WTC11 (cell line): Measurements from ENCODE around the gene BACH2. TPM values are rescaled to one million over a fixed set of nuclear protein-coding genes. Genes with fewer than 3 reads are reported as not detected.

Experiments used
- ATAC-seq: fragments of 200-7000 bp; cut with Tn5 transposase; 2 replicates; pipeline ENCODE4 v1.10.0; 2021; ENCODE audit warnings: mild to moderate bottlenecking, moderate library complexity
- CTCF ChIA-PET: fragments of 300-600 bp; sonication (Branson Sonifier 250); formaldehyde crosslinking; loops from one replicate; lab custom pipeline; 2021; ENCODE audit warnings: antibody characterized with exemption; lab: Charles Lee
- POLR2A ChIA-PET: fragments of 350-600 bp; sonication (Branson Sonifier 250); formaldehyde crosslinking; loops from one replicate; lab custom pipeline; 2021; ENCODE audit warnings: antibody characterized with exemption; lab: Charles Lee
- DNase-seq: peaks from one replicate; pipeline ENCODE4 v3.0.0; 2021; ENCODE audit warnings: low spot score
- H3K27ac Mint-ChIP-seq: 2 replicates; pipeline ENCODE4 v1.8.0; 2021; ENCODE audit warnings: mixed read lengths
- H3K27me3 Mint-ChIP-seq: 2 replicates; pipeline ENCODE4 v1.8.0; 2021; ENCODE audit warnings: low read depth, mild to moderate bottlenecking, moderate library complexity, mixed read lengths
- H3K36me3 Mint-ChIP-seq: 2 replicates; pipeline ENCODE4 v1.8.0; 2021; ENCODE audit warnings: mixed read lengths
- H3K4me1 Mint-ChIP-seq: 2 replicates; pipeline ENCODE4 v1.8.0; 2022; ENCODE audit warnings: mixed read lengths
- H3K4me3 Mint-ChIP-seq: 2 replicates; pipeline ENCODE4 v1.8.0; 2021; ENCODE audit warnings: mild to moderate bottlenecking, moderate library complexity, mixed read lengths
- H3K9me3 Mint-ChIP-seq: 2 replicates; pipeline ENCODE4 v1.8.0; 2021; ENCODE audit warnings: mixed read lengths
- ATF6 ChIP-seq: sonication (generic); formaldehyde crosslinking; IDR thresholded peaks from 2 replicates; pipeline ENCODE4 v1.8.1; 2023; ENCODE audit warnings: mild to moderate bottlenecking, missing genetic modification reagents
- CDX4 ChIP-seq: fragments of 250-450 bp; sonication (Bioruptor Pico); IDR thresholded peaks from 2 replicates; pipeline ENCODE4 v1.9.0; 2021; ENCODE audit warnings: moderate library complexity, mild to moderate bottlenecking, inconsistent platforms, borderline replicate concordance
- E2F5 ChIP-seq: sonication (generic); formaldehyde crosslinking; IDR thresholded peaks from 2 replicates; pipeline ENCODE4 v1.8.1; 2022; ENCODE audit warnings: mild to moderate bottlenecking, moderate library complexity, missing genetic modification reagents
- GRHL2 ChIP-seq: fragments of 250-450 bp; sonication (Bioruptor Pico); IDR thresholded peaks from 2 replicates; pipeline ENCODE4 v1.8.0; 2022; ENCODE audit warnings: mild to moderate bottlenecking, moderate library complexity; ENCODE audit not compliant: insufficient replicate concordance, severe bottlenecking
- MLX ChIP-seq: sonication (generic); formaldehyde crosslinking; IDR thresholded peaks from 2 replicates; pipeline ENCODE4 v1.8.1; 2023; ENCODE audit warnings: mild to moderate bottlenecking, missing genetic modification reagents, moderate library complexity
- NFE2L1 ChIP-seq: sonication (generic); formaldehyde crosslinking; IDR thresholded peaks from 2 replicates; pipeline ENCODE4 v1.8.1; 2023; ENCODE audit warnings: missing genetic modification reagents
- PREB ChIP-seq: sonication (generic); formaldehyde crosslinking; IDR thresholded peaks from 2 replicates; pipeline ENCODE4 v1.8.1; 2022; ENCODE audit warnings: mild to moderate bottlenecking, missing genetic modification reagents, moderate library complexity, borderline replicate concordance
- RORB ChIP-seq: fragments of 250-450 bp; sonication (Bioruptor Pico); IDR thresholded peaks from 2 replicates; pipeline ENCODE4 v1.9.0; 2021; ENCODE audit warnings: mild to moderate bottlenecking
- SOX15 ChIP-seq: fragments of 250-450 bp; sonication (Bioruptor Pico); IDR thresholded peaks from 2 replicates; pipeline ENCODE4 v1.9.0; 2021; ENCODE audit warnings: mild to moderate bottlenecking
- TP53 ChIP-seq: sonication (generic); formaldehyde crosslinking; IDR thresholded peaks from 2 replicates; pipeline ENCODE4 v1.8.1; 2023; ENCODE audit warnings: mild to moderate bottlenecking, missing genetic modification reagents
- ZBTB21 ChIP-seq: sonication (generic); formaldehyde crosslinking; IDR thresholded peaks from 2 replicates; pipeline ENCODE4 v1.8.1; 2023; ENCODE audit warnings: mild to moderate bottlenecking, missing genetic modification reagents, borderline replicate concordance
- ZNF138 ChIP-seq: sonication (generic); formaldehyde crosslinking; conservative IDR thresholded peaks from 2 replicates; pipeline ENCODE4 v1.8.1; 2022; ENCODE audit warnings: mild to moderate bottlenecking, moderate library complexity, missing genetic modification reagents
- ZNF263 ChIP-seq: sonication (generic); formaldehyde crosslinking; IDR thresholded peaks from 2 replicates; pipeline ENCODE4 v1.8.1; 2022; ENCODE audit warnings: low read depth, mild to moderate bottlenecking, moderate library complexity, missing genetic modification reagents
- total RNA-seq: library from RNA; stranded (reverse); gene quantifications from 3 replicates; pipeline ENCODE4 v1.2.3, GENCODE V29; 2021
- TF ChIP-seq, protein P1 (sequence below): sonication (generic); formaldehyde crosslinking; IDR thresholded peaks from 2 replicates; pipeline ENCODE4 v1.8.0; 2022; ENCODE audit warnings: mild to moderate bottlenecking, missing genetic modification reagents
- TF ChIP-seq, protein P2 (sequence below): sonication (generic); formaldehyde crosslinking; IDR thresholded peaks from 2 replicates; pipeline ENCODE4 v1.8.1; 2023; ENCODE audit warnings: mild to moderate bottlenecking, missing genetic modification reagents
- TF ChIP-seq, protein P3 (sequence below): sonication (generic); formaldehyde crosslinking; IDR thresholded peaks from 2 replicates; pipeline ENCODE4 v1.8.0; 2023; ENCODE audit warnings: mild to moderate bottlenecking, missing genetic modification reagents

Gene BACH2
- total RNA-seq, 1 experiment from 2014 or later, result 5.9 TPM

GRCh38 chr6:90233994-90234393 lies 62.6 kb downstream of the BACH2 start (continued):
- TF ChIP-seq PREB (CRISPR knock-in tag) (no peak), ZNF138 (CRISPR knock-in tag) (no peak), E2F5 (CRISPR knock-in tag) (no peak), CDX4 (CRISPR knock-in tag) (no peak)
- TF ChIP-seq, protein P1, sequence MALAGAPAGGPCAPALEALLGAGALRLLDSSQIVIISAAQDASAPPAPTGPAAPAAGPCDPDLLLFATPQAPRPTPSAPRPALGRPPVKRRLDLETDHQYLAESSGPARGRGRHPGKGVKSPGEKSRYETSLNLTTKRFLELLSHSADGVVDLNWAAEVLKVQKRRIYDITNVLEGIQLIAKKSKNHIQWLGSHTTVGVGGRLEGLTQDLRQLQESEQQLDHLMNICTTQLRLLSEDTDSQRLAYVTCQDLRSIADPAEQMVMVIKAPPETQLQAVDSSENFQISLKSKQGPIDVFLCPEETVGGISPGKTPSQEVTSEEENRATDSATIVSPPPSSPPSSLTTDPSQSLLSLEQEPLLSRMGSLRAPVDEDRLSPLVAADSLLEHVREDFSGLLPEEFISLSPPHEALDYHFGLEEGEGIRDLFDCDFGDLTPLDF (CRISPR knock-in tag), result no peak
- TF ChIP-seq, all 79 proteins: peak for 0

DNA sequence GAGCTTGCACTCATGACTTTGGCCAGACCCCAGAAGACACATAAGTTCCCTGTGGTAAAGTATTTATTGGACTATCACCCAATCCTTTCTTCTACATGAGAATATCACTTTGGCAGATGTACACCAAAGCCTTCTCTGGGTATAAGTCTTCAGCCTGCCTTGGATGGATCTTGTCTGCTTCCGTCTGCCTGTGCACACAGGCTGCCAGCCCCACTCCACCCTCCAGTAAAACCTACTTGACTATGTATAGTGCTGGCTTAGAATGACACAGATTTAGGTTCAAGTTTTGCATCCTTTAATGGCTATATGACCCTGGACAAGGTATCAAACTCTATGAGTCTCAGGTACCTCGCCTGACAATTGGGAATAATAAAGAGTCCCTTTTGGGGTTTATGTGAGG lies 63.4 kb downstream of the BACH2 start:
- DNase-seq, result no peak
- Mint-ChIP-seq H3K4me1 (peaks cover 7% of the 10 kb centered on the region), H3K27ac (no peak overlapping the region), H3K4me3 (no peak overlapping the region), H3K36me3 (no peaks in the 10 kb centered on the region), H3K27me3 (no peaks in the 10 kb centered on the region), H3K9me3 (no peaks in the 10 kb centered on the region)
- no peak for ATAC-seq
- POLR2A ChIA-PET, result no interaction called here
- CTCF ChIA-PET, result no interaction called here
- no peak for TF ChIP-seq NFE2L1 (CRISPR knock-in tag)
- TF ChIP-seq E2F5 (CRISPR knock-in tag), result no peak
- TF ChIP-seq, protein P2, sequence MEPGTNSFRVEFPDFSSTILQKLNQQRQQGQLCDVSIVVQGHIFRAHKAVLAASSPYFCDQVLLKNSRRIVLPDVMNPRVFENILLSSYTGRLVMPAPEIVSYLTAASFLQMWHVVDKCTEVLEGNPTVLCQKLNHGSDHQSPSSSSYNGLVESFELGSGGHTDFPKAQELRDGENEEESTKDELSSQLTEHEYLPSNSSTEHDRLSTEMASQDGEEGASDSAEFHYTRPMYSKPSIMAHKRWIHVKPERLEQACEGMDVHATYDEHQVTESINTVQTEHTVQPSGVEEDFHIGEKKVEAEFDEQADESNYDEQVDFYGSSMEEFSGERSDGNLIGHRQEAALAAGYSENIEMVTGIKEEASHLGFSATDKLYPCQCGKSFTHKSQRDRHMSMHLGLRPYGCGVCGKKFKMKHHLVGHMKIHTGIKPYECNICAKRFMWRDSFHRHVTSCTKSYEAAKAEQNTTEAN (CRISPR knock-in tag), result no peak
- TF ChIP-seq ZNF263 (CRISPR knock-in tag), result no peak
- TF ChIP-seq, protein P3, sequence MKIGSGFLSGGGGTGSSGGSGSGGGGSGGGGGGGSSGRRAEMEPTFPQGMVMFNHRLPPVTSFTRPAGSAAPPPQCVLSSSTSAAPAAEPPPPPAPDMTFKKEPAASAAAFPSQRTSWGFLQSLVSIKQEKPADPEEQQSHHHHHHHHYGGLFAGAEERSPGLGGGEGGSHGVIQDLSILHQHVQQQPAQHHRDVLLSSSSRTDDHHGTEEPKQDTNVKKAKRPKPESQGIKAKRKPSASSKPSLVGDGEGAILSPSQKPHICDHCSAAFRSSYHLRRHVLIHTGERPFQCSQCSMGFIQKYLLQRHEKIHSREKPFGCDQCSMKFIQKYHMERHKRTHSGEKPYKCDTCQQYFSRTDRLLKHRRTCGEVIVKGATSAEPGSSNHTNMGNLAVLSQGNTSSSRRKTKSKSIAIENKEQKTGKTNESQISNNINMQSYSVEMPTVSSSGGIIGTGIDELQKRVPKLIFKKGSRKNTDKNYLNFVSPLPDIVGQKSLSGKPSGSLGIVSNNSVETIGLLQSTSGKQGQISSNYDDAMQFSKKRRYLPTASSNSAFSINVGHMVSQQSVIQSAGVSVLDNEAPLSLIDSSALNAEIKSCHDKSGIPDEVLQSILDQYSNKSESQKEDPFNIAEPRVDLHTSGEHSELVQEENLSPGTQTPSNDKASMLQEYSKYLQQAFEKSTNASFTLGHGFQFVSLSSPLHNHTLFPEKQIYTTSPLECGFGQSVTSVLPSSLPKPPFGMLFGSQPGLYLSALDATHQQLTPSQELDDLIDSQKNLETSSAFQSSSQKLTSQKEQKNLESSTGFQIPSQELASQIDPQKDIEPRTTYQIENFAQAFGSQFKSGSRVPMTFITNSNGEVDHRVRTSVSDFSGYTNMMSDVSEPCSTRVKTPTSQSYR (CRISPR knock-in tag), result no peak
- TF ChIP-seq SOX15 (CRISPR knock-in tag), result no peak
- no peak for TF ChIP-seq MLX
- TF ChIP-seq GRHL2 (CRISPR knock-in tag), result no peak
- TF ChIP-seq TP53 (CRISPR knock-in tag), result no peak
- TF ChIP-seq, protein P1 (CRISPR knock-in tag), result no peak
- TF ChIP-seq ATF6 (CRISPR knock-in tag), result no peak
- TF ChIP-seq RORB, result no peak
- TF ChIP-seq ZBTB21, result no peak
